A549 (cell line): ENCODE results near the gene TCF4.

Experiments used
- CTCF ChIP-seq: fragments of >200 bp; sonication (Bioruptor Twin); formaldehyde crosslinking; IDR thresholded peaks from 3 replicates; pipeline ENCODE4 v1.5.1; 2016
- SREBF2 ChIP-seq: fragments of 450-650 bp; IDR thresholded peaks from 2 replicates; pipeline ENCODE4 v1.6.1; 2014; ENCODE audit warnings: mild to moderate bottlenecking, moderate library complexity

GRCh38 chr18:55300936-55301531 is 287.0 kb downstream of the TCF4 start:
- TF ChIP-seq CTCF (no peak), SREBF2 (no peak)
